ENCODE results near the gene PTGES3L. TPM values are rescaled to one million over a fixed set of nuclear protein-coding genes. Genes with fewer than 3 reads are reported as not detected.

Gene PTGES3L
- total and polyA plus RNA-seq, 2 of the 13 experiments (the other 11 are each of a cell fraction or from before 2014, with no cell fraction given): 1.2 to 2.9 TPM

DNA sequence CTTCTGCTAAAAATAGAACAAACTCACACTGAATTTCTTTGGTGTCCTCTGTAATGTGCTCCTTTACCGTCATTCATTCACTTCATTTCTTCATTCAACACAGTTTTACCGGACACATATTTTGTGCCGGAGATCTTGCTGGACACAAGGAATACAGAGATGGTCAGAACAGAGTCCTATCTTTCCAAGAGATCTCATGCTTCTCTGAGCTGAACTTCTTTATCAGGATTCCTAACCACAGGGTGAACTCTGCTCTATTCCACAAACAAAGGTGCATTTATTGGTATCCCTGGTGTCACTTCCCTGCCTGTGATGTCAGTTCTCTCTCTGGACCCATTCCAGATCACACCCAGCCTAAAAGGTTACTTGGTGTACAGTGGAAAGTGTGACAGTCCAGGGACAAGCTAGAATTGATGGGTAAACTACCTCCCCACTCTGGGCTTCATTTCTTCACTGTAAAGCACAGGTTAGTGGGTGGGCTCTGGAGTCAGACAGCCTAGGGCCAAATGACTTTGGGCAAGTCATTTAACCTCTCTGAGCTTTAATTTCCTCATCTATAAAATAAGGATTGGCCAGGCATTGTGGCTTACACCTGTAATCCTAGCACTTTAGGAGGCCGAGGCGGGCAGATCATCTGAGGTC, 30.9 kb upstream of the PTGES3L start (continued):
- no peak for TF ChIP-seq ZNF224 (CRISPR knock-in tag; IDR thresholded peaks at IDR 0.05)
- TF ChIP-seq, protein P1, sequence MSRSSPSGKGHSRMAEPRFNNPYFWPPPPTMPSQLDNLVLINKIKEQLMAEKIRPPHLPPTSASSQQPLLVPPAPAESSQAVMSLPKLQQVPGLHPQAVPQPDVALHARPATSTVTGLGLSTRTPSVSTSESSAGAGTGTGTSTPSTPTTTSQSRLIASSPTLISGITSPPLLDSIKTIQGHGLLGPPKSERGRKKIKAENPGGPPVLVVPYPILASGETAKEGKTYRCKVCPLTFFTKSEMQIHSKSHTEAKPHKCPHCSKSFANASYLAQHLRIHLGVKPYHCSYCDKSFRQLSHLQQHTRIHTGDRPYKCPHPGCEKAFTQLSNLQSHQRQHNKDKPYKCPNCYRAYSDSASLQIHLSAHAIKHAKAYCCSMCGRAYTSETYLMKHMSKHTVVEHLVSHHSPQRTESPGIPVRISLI (CRISPR knock-in tag; IDR thresholded peaks at IDR 0.05; ENCODE audit: borderline replicate concordance): no peak
- TF ChIP-seq JARID2 (CRISPR knock-in tag; IDR thresholded peaks at IDR 0.05; ENCODE audit: insufficient replicate concordance): no peak
- peak; percentile 62 for TF ChIP-seq HDAC1 (CRISPR knock-in tag; IDR thresholded peaks at IDR 0.05)
- TF ChIP-seq, protein P2, sequence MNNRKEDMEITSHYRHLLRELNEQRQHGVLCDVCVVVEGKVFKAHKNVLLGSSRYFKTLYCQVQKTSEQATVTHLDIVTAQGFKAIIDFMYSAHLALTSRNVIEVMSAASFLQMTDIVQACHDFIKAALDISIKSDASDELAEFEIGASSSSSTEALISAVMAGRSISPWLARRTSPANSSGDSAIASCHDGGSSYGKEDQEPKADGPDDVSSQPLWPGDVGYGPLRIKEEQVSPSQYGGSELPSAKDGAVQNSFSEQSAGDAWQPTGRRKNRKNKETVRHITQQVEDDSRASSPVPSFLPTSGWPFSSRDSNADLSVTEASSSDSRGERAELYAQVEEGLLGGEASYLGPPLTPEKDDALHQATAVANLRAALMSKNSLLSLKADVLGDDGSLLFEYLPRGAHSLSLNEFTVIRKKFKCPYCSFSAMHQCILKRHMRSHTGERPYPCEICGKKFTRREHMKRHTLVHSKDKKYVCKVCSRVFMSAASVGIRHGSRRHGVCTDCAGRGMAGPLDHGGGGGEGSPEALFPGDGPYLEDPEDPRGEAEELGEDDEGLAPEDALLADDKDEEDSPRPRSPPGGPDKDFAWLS (CRISPR knock-in tag; IDR thresholded peaks at IDR 0.05; ENCODE audit: borderline replicate concordance): no peak
- peak; percentile 6; the same call in 1 of the 2 replicates for TF ChIP-seq SMC3 (IDR thresholded peaks at IDR 0.05; ENCODE audit: low read length)
- TF ChIP-seq ZNF652 (CRISPR knock-in tag; IDR thresholded peaks at IDR 0.05; ENCODE audit: borderline replicate concordance, low read depth): no peak
- TF ChIP-seq NFE2L2 (IDR thresholded peaks at IDR 0.05; ENCODE audit: low read length): no peak
- TF ChIP-seq, protein P3, sequence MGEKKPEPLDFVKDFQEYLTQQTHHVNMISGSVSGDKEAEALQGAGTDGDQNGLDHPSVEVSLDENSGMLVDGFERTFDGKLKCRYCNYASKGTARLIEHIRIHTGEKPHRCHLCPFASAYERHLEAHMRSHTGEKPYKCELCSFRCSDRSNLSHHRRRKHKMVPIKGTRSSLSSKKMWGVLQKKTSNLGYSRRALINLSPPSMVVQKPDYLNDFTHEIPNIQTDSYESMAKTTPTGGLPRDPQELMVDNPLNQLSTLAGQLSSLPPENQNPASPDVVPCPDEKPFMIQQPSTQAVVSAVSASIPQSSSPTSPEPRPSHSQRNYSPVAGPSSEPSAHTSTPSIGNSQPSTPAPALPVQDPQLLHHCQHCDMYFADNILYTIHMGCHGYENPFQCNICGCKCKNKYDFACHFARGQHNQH (CRISPR knock-in tag; IDR thresholded peaks at IDR 0.05): peak; percentile 98
- TF ChIP-seq NR1H2 (CRISPR knock-in tag; IDR thresholded peaks at IDR 0.05; ENCODE audit: borderline replicate concordance, low read depth): no peak
- no peak for TF ChIP-seq ZNF138 (CRISPR knock-in tag; IDR thresholded peaks at IDR 0.05; ENCODE audit: low read depth)
- TF ChIP-seq, protein P4, sequence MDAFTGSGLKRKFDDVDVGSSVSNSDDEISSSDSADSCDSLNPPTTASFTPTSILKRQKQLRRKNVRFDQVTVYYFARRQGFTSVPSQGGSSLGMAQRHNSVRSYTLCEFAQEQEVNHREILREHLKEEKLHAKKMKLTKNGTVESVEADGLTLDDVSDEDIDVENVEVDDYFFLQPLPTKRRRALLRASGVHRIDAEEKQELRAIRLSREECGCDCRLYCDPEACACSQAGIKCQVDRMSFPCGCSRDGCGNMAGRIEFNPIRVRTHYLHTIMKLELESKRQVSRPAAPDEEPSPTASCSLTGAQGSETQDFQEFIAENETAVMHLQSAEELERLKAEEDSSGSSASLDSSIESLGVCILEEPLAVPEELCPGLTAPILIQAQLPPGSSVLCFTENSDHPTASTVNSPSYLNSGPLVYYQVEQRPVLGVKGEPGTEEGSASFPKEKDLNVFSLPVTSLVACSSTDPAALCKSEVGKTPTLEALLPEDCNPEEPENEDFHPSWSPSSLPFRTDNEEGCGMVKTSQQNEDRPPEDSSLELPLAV (CRISPR knock-in tag; conservative IDR thresholded peaks at IDR 0.05; ENCODE audit: low read depth): no peak
- no peak for TF ChIP-seq DPF2 (CRISPR knock-in tag; IDR thresholded peaks at IDR 0.05; ENCODE audit: borderline replicate concordance, low read depth)
- TF ChIP-seq NAIF1 (CRISPR knock-in tag; IDR thresholded peaks at IDR 0.05; ENCODE audit: borderline replicate concordance): no peak
- TF ChIP-seq KLF11 (CRISPR knock-in tag; IDR thresholded peaks at IDR 0.05): 0 out of 2 replicates have a peak, but pooled peaks have one; percentile 75
- TF ChIP-seq TCF7L2 (IDR thresholded peaks at IDR 0.05; ENCODE audit: low read depth, low read length): no peak
- TF ChIP-seq ZNF670 (CRISPR knock-in tag; IDR thresholded peaks at IDR 0.05; ENCODE audit: borderline replicate concordance): no peak
- TF ChIP-seq, protein P5, sequence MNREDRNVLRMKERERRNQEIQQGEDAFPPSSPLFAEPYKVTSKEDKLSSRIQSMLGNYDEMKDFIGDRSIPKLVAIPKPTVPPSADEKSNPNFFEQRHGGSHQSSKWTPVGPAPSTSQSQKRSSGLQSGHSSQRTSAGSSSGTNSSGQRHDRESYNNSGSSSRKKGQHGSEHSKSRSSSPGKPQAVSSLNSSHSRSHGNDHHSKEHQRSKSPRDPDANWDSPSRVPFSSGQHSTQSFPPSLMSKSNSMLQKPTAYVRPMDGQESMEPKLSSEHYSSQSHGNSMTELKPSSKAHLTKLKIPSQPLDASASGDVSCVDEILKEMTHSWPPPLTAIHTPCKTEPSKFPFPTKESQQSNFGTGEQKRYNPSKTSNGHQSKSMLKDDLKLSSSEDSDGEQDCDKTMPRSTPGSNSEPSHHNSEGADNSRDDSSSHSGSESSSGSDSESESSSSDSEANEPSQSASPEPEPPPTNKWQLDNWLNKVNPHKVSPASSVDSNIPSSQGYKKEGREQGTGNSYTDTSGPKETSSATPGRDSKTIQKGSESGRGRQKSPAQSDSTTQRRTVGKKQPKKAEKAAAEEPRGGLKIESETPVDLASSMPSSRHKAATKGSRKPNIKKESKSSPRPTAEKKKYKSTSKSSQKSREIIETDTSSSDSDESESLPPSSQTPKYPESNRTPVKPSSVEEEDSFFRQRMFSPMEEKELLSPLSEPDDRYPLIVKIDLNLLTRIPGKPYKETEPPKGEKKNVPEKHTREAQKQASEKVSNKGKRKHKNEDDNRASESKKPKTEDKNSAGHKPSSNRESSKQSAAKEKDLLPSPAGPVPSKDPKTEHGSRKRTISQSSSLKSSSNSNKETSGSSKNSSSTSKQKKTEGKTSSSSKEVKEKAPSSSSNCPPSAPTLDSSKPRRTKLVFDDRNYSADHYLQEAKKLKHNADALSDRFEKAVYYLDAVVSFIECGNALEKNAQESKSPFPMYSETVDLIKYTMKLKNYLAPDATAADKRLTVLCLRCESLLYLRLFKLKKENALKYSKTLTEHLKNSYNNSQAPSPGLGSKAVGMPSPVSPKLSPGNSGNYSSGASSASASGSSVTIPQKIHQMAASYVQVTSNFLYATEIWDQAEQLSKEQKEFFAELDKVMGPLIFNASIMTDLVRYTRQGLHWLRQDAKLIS (CRISPR knock-in tag; IDR thresholded peaks at IDR 0.05): no peak
- TF ChIP-seq ZSCAN20 (CRISPR knock-in tag; IDR thresholded peaks at IDR 0.05; ENCODE audit: borderline replicate concordance): no peak
- peak; percentile 41; the same call in 1 of the 2 replicates for TF ChIP-seq ZSCAN25 (CRISPR knock-in tag; IDR thresholded peaks at IDR 0.05)
- peak; percentile 79 for TF ChIP-seq TBX3 (IDR thresholded peaks at IDR 0.05; ENCODE audit: borderline replicate concordance)

Measured in HepG2 (cell line).